ENCODE data around the gene FCHO2. TPM values are rescaled to one million over a fixed set of nuclear protein-coding genes. Genes with fewer than 3 reads are reported as not detected.

Gene FCHO2
- total RNA-seq, 2 donors from 2014 or later = 34.4 to 38.2 TPM

Other genes with a start within 250 kb of the FCHO2 start
- 100 to 1,000 TPM in 1 of 2 donors, 10 to 100 TPM in 1; 75.8 to 150 TPM for gene TNPO1, start 139.4 kb upstream of the FCHO2 start, total RNA-seq
- not detected for gene TMEM171, start 164.5 kb downstream of the FCHO2 start, total RNA-seq
- gene TMEM174, start 217.2 kb downstream of the FCHO2 start, total RNA-seq = not detected

All from thoracic aorta (tissue), 2 donors.